GM18505 (cell line): ENCODE results near the gene ADAMTS9.

Source experiments
- ATAC-seq: cut with Tn5 transposase; IDR thresholded peaks from one replicate; pipeline ENCODE4 v1.9.1; 2021; ENCODE audit not compliant: unreplicated experiment
- POLR2A ChIP-seq: IDR thresholded peaks from 4 replicates; pipeline ENCODE4 v1.6.1; 2011; ENCODE audit warnings: borderline replicate concordance; ENCODE audit not compliant: insufficient read depth, insufficient read length; ENCODE audit errors: extremely low read depth

Gene ADAMTS9

DNA sequence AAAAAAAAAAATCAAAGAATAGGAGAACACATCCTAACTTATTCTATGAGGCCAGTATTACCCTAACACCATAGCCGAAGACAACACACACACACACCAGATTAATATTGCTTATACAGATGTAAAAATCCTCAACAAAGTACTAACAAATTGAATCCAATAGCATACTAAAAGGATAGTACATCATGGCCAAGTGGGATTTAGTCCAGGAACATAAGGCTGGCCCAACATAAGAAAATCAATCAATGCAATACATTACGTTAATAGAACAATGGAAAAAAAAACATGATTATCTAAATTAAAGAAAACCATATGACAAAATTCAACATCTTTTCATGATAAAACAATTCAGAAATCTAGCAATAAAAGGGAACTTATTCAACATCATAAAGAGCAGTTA, 79.1 kb downstream of the ADAMTS9 start:
- ATAC-seq = no peak
- TF ChIP-seq POLR2A = no peak

- ATAC-seq = no peak
Observed at GRCh38 chr3:64607032-64607551, 80.7 kb downstream of the ADAMTS9 start.

DNA sequence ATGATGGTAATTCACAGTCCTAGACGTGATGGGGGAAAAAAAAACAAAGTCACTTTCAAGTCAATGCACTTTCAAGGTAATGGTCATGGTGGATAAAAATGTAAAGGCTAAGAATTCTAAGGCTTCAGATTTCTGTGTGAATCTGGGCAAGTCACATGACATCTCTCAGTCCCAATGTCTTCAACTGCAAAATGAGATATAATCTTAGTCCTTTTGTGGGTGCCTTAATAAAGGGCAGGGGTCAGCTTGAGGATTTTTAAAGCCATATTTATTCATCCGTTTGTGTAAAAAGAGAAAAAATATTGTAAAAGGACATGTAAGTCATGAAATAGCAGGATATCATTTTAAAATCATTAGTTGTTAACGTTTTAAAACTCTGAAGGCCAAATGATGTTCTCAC, 83.5 kb downstream of the ADAMTS9 start:
- TF ChIP-seq POLR2A = no peak
- ATAC-seq = no peak

More at GRCh38 chr3:64607032-64607551, 80.7 kb downstream of the ADAMTS9 start:
- no peak for TF ChIP-seq POLR2A

DNA sequence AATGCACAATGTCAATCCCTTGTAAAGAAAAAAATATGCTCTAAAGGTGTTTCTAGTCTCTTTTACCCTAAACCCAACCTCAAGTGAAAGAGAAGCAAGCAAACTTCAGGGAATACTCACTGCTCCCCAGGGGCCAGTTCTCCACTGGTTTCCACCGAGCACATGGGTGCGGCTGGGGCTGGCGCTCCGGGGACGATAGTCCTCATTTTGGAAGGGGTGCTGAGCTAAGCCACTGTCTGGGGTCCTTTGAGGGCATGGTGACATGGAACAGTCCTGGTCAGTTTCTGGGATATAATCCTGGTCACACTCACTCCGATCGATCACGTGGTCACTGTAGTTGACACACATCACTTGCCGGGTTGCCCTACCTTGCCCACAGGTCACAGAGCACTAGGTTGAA, 86.0 kb downstream of the ADAMTS9 start:
- ATAC-seq = no peak
- TF ChIP-seq POLR2A = no peak

GRCh38 chr3:64600246-64600950, 87.4 kb downstream of the ADAMTS9 start:
- no peak for TF ChIP-seq POLR2A
- ATAC-seq = no peak

GRCh38 chr3:64599651-64600050, 88.1 kb downstream of the ADAMTS9 start:
- ATAC-seq = no peak

GRCh38 chr3:64595253-64595694, 92.5 kb downstream of the ADAMTS9 start:
- TF ChIP-seq POLR2A = no peak
- ATAC-seq = no peak

More at GRCh38 chr3:64599651-64600050, 88.1 kb downstream of the ADAMTS9 start:
- TF ChIP-seq POLR2A = no peak

DNA sequence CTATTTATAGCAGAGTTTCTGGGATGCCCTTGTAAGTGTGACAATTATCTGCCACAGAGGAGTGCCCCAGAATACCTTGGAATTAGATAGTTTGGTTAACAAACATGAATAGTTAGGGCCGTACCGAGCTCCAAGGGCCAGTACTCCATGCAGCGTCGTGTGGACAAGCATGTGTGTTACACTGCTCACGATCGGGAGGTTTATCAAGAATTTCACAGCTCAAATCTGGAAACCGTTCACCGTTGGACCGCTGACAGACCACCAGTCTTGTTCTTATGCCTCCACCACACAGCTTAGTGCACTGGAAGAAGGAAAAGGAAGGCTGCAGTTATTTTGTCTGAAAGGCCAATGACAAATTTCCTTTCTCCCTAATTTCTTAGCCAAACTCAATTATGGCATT, 93.7 kb downstream of the ADAMTS9 start:
- ATAC-seq = no peak
- TF ChIP-seq POLR2A = no peak

GRCh38 chr3:64593350-64593749, 94.5 kb downstream of the ADAMTS9 start:
- TF ChIP-seq POLR2A = no peak
- ATAC-seq = no peak

GRCh38 chr3:64591615-64592014, 96.2 kb downstream of the ADAMTS9 start:
- no peak for TF ChIP-seq POLR2A
- ATAC-seq = no peak

DNA sequence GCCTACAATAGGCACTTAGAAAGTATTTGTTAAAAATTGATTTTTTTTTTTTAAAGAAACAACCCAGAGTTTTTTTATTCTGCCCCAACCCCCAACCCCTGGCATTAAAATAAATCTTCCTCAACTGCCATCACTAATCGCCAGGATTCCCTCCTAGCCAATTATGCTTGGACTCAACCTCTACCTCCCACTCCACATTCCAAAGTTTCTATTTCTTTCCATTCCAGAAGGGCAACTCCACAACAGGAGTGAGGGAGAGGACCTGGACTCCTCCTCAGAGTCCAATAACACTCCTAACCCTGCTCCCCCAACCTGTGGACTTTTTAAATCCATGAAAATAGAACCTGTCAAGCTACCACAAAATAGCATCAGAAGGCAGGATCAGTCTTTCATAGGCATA, 99.4 kb downstream of the ADAMTS9 start:
- TF ChIP-seq POLR2A = no peak
- ATAC-seq = no peak

- no peak for ATAC-seq
- TF ChIP-seq POLR2A = no peak
Observed at GRCh38 chr3:64586952-64587351, 100.8 kb downstream of the ADAMTS9 start.

DNA sequence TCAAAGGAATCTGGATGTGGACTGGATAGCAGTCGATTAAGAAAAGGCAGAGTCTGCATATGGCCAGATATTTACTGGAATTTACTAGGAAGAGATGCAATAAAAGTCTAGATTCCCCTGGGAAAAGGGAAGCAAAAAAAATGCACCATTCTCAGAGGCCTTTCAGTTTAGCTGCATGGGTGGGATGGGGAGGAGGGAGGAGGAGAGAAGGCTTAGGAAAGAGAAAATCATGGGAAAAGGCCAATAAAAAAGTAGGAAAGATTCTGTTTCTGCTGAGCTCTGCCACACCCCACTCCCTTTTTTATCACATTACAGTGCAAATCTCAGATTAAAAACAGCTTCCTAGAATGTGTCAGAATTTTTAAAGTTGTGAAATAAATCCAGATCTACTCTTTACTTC, 103.6 kb downstream of the ADAMTS9 start:
- no peak for ATAC-seq
- TF ChIP-seq POLR2A = no peak

- no peak for ATAC-seq
- no peak for TF ChIP-seq POLR2A
Observed at GRCh38 chr3:64578797-64579196, 109.0 kb downstream of the ADAMTS9 start.
